GM21390 (cell line): Measurements from ENCODE around the gene CCDC106.

Source experiments
- ATAC-seq: cut with Tn5 transposase; IDR thresholded peaks from one replicate; pipeline ENCODE4 v1.9.1; 2021; ENCODE audit not compliant: unreplicated experiment

Gene CCDC106

GRCh38 chr19:55694241-55694655, 46.2 kb downstream of the CCDC106 start:
- ATAC-seq = no peak

DNA sequence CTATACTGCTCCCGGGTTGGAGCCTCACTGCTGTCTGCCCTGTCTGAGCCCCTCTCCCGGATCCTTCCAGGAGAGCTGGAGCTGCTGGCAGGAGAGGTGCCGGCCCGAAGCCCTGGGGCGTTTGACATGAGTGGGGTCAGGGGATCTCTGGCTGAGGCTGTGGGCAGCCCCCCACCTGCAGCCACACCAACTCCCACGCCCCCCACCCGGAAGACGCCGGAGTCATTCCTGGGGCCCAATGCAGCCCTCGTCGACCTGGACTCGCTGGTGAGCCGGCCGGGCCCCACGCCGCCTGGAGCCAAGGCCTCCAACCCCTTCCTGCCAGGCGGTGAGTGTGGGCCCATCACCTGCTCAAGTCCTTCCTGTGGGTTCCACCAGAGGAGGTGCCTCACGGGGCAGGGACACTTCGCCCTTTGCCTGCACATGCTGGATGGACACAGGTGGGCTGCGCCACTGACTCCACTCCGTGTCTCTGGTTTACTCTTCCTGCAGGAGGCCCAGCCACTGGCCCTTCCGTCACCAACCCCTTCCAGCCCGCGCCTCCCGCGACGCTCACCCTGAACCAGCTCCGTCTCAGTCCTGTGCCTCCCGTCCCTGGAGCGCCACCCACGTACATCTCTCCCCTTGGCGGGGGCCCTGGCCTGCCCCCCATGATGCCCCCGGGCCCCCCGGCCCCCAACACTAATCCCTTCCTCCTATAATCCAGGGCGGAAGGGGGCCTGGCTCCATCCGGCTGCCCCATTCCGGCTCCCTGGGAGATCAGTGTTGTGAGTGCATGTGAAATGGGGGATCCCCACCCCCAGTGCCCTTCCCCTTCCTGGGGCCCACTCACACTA, 46.9 kb downstream of the CCDC106 start:
- no peak for ATAC-seq

DNA sequence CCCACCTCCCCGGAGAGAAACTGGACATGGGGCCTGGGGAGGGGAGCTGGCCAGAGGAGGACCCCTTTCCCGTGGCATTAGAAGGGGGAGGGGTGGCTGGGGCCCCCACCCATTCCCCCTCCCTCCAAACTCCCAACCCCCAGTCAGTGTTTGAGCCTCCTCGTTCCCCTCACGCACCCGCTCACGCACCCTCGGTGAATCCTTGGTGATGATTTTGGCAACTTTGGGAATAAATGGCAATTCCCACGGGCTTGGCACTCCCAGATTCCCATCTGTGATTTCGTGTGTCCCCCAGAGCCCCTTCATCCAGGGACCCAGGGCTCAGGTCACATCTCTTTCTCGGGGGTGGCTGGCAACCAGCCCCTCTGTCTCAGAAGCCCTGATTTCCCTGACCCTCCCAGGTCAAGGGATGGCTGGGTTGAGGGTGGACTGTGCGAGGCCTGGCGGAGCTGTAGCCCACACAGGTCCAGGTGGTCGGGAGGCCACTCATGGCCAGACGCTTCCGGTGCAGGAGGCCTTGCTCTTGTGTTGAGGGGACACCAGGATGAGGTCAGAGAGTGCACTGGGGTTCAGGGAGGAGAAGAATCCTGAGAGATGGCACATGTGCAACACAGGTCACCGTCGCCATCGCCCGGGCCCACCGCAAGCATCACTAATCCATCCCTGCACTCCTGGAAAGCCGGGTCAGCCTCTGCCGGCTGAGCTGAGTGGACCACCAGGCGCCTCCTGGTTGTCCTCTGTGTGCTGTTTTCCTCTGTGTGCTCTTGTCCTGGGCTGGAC, 47.7 kb downstream of the CCDC106 start:
- no peak for ATAC-seq

DNA sequence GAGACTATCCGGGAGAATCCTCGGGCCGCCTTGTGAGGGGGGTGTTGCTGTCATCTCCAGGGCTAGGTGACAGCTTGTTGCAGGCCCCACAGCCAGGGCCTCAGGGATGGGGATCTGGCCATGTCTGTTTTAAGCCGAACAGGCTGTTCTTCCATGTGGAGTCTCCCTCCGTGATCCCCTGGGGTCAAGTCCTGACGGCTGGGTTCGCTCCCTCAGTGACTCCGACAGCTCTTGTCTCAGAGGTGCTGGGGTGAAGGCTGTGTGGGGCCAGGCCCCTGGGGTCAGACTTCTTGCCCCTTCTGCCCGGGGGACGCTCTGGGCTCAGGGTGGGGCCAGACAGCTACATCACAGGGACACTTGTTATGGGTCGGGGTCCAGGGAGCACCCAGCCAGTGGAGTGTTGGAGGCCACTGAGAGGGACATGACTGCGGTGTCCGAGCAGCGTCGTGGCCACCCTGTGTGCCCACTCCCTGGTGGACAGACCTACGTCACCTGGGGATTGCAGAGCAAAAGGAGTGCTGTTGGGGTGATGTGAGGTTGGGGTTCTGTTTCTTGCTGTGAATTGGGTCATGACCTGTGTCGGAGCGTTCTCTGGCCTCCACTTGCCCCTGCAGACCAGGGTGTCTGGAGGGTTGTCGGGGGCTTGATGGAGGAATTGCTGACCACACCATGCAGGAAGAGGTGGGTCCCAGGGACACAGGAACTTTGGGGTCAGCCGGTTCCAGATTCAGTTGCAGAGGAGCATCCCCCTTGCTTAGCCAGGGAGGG, 48.5 kb downstream of the CCDC106 start:
- no peak for ATAC-seq

GRCh38 chr19:55697069-55697440, 49.0 kb downstream of the CCDC106 start:
- no peak for ATAC-seq

DNA sequence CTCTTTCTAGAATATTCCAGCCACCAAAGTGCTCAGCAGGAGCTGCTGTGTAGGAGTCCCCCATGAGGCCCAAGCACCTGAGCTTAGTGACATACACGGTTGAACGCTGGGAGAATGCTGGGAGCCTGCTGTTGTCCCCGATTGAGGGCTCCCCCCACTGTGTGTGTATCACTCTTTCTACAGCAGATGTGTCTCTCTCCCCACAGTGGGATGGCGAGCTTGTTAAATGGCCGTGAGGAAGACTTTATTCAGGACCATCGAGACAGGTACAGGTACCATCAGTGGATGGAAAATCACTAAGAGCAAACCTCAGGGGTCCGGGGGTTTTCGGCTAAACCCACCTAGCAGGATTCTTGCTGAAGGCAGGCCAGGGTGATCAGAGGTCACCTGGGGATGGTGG, 49.7 kb downstream of the CCDC106 start:
- no peak for ATAC-seq

DNA sequence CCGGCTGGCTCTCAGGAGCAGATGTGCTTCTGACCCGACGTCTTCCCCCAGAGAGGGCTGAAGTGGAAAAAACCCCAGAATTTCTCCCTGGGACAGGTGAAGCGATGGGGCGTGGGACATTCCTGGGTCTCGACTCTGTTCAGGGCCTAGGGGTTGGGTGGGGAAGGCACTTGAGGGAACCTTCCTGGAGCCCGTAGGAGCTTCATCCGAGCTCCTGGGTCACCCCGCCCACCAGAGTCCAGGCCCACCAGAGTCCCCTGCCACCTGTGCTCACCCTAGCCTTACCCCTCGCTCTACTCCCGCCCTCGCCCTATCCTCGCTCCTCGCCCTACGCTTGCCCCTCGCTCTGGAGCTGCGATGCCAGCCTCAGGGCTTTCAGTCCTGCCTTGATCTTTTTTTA, 50.2 kb downstream of the CCDC106 start:
- ATAC-seq = no peak

GRCh38 chr19:55699221-55699620, 51.2 kb downstream of the CCDC106 start:
- no peak for ATAC-seq

GRCh38 chr19:55700813-55701212, 52.8 kb downstream of the CCDC106 start:
- no peak for ATAC-seq

DNA sequence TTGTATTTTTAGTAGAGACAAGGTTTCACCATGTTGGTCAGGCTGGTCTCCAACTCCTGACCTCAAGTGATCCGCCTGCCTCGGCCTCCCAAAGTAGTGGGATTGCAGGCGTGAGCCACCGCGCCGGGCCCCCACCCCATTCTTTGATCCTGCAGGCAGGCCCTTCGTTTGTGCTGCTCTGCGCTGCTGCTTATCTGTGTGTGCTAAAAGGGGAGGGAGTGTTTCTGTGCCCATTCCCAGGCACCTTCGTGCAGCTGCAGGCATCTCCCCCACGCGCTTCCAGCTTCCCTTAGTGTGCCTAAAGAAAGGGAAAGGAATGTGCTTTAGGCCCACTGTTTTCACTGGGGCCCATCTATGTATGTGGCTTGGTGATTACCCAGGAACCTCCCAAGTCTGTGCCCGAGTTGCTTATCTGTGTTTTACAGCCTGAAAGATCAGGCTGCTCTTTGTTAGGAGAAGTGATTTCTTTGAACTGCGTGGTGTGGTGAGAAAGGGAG, 54.2 kb downstream of the CCDC106 start:
- no peak for ATAC-seq
